ENCODE results near the gene C16orf95.
"Not testable (repeated sequence)": the region's sequence is repeated elsewhere in the genome, so short reads cannot be mapped to it uniquely, and the experiment has no call there.

C16orf95 gene

DNA sequence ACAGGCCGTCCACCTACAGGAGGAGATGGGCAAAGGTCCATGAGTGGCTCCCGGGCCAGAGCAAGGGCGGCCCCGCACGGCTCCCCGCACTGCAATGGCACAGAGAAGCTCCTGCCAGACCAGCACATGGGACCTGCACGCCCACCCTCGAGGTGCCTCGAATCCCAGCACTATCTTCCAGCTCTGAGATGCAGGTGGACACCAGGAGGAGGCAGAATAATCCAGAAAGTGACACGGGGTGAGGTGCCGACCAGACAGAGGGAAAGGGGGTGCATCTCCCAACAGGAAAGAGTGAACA lies 26.5 kb upstream of the C16orf95 start:
- Histone ChIP-seq H3K4me1 (ENCODE audit: insufficient read depth, poor library complexity, severe bottlenecking) (no peaks in the 10 kb centered on the region), H3K4me3 (ENCODE audit: severe bottlenecking) (no peak overlapping the region), H3K27ac (ENCODE audit: poor library complexity, severe bottlenecking) (no peak overlapping the region), H3K27me3 (ENCODE audit: insufficient read depth, poor library complexity, severe bottlenecking) (no peaks in the 10 kb centered on the region), H3K9me3 (ENCODE audit: severe bottlenecking) (no peaks in the 10 kb centered on the region), H3K36me3 (ENCODE audit: low read depth) (peaks cover 40% of the 10 kb centered on the region)
- DNase-seq (ENCODE audit: low spot score): no peak
- ATAC-seq (ENCODE audit: low read depth): no peak
- TF ChIP-seq CTCF (IDR thresholded peaks at IDR 0.05; ENCODE audit: poor library complexity, severe bottlenecking): no peak

- peaks cover 39% of the 10 kb centered on the region for H3K36me3 ChIP-seq (ENCODE audit: low read depth)
- DNase-seq (ENCODE audit: low spot score): no peak
- H3K4me3 ChIP-seq (ENCODE audit: severe bottlenecking): no peak overlapping the region
- TF ChIP-seq CTCF (IDR thresholded peaks at IDR 0.05; ENCODE audit: poor library complexity, severe bottlenecking): no peak
- no peak for ATAC-seq (ENCODE audit: low read depth)
- H3K27me3 ChIP-seq (ENCODE audit: insufficient read depth, poor library complexity, severe bottlenecking): no peaks in the 10 kb centered on the region
- no peaks in the 10 kb centered on the region for H3K9me3 ChIP-seq (ENCODE audit: severe bottlenecking)
- H3K4me1 ChIP-seq (ENCODE audit: insufficient read depth, poor library complexity, severe bottlenecking): no peaks in the 10 kb centered on the region
- H3K27ac ChIP-seq (ENCODE audit: poor library complexity, severe bottlenecking): no peak overlapping the region
These were observed 26.0 kb upstream of the C16orf95 start for GRCh38 chr16:87342978-87343752.

- peak; percentile 37 for DNase-seq (ENCODE audit: low spot score)
- Histone ChIP-seq H3K27me3 (ENCODE audit: insufficient read depth, poor library complexity, severe bottlenecking) (no peaks in the 10 kb centered on the region), H3K27ac (ENCODE audit: poor library complexity, severe bottlenecking) (no peak overlapping the region), H3K36me3 (ENCODE audit: low read depth) (peaks cover 39% of the 10 kb centered on the region), H3K4me3 (ENCODE audit: severe bottlenecking) (no peak overlapping the region), H3K4me1 (ENCODE audit: insufficient read depth, poor library complexity, severe bottlenecking) (no peaks in the 10 kb centered on the region), H3K9me3 (ENCODE audit: severe bottlenecking) (no peaks in the 10 kb centered on the region)
- TF ChIP-seq CTCF (IDR thresholded peaks at IDR 0.05; ENCODE audit: poor library complexity, severe bottlenecking): no peak
- ATAC-seq (ENCODE audit: low read depth): no peak
These were observed 25.3 kb upstream of the C16orf95 start for GRCh38 chr16:87342504-87342903.

GRCh38 chr16:87340198-87340597 lies 23.0 kb upstream of the C16orf95 start:
- DNase-seq (ENCODE audit: low spot score): no peak
- no peak for TF ChIP-seq CTCF (IDR thresholded peaks at IDR 0.05; ENCODE audit: poor library complexity, severe bottlenecking)
- H3K36me3 ChIP-seq (ENCODE audit: low read depth): peaks cover 36% of the 10 kb centered on the region
- H3K4me3 ChIP-seq (ENCODE audit: severe bottlenecking): no peak overlapping the region
- no peak for ATAC-seq (ENCODE audit: low read depth)
- H3K27me3 ChIP-seq (ENCODE audit: insufficient read depth, poor library complexity, severe bottlenecking): no peaks in the 10 kb centered on the region
- no peak overlapping the region for H3K27ac ChIP-seq (ENCODE audit: poor library complexity, severe bottlenecking)
- no peaks in the 10 kb centered on the region for H3K4me1 ChIP-seq (ENCODE audit: insufficient read depth, poor library complexity, severe bottlenecking)
- H3K9me3 ChIP-seq (ENCODE audit: severe bottlenecking): no peaks in the 10 kb centered on the region

GRCh38 chr16:87339724-87340105 lies 22.5 kb upstream of the C16orf95 start:
- H3K36me3 ChIP-seq (ENCODE audit: low read depth): peaks cover 36% of the 10 kb centered on the region
- not testable (repeated sequence) for H3K4me1 ChIP-seq (ENCODE audit: insufficient read depth, poor library complexity, severe bottlenecking); H3K4me3 ChIP-seq (ENCODE audit: severe bottlenecking); DNase-seq (ENCODE audit: low spot score); H3K9me3 ChIP-seq (ENCODE audit: severe bottlenecking); H3K27ac ChIP-seq (ENCODE audit: poor library complexity, severe bottlenecking); ATAC-seq (ENCODE audit: low read depth); H3K27me3 ChIP-seq (ENCODE audit: insufficient read depth, poor library complexity, severe bottlenecking)

All from RWPE2 (cell line).